Thoracic aorta (tissue), 2 donors: Measurements from ENCODE around the gene KRT78. TPM values are rescaled to one million over a fixed set of nuclear protein-coding genes. Genes with fewer than 3 reads are reported as not detected.

ENCODE experiments used
- ATAC-seq: fragments of 150-250 bp; one replicate; pipeline ENCODE4 v1.8.0; 2017; ENCODE audit warnings: low read depth; ENCODE audit not compliant: insufficient number of reproducible peaks, low FRiP score
- DNase-seq: peaks from one replicate; pipeline ENCODE4 v3.0.0-alpha.2; 2020; ENCODE audit warnings: low spot score
- H3K27ac ChIP-seq, 2 donors: fragments of 200-600 bp; sonication (generic); 1 replicate in 1 of 2; 2 replicates in 1 of 2; pipeline ENCODE4 v1.5.1; 2016; ENCODE audit warnings: mild to moderate bottlenecking in 2 of 2, moderate library complexity in 2 of 2
- H3K27me3 ChIP-seq: fragments of 200-600 bp; sonication (generic); replicated peaks from 2 replicates; pipeline ENCODE4 v1.6.0; 2016; ENCODE audit warnings: mild to moderate bottlenecking; ENCODE audit not compliant: insufficient read depth
- H3K36me3 ChIP-seq: fragments of 200-600 bp; sonication (generic); one replicate; pipeline ENCODE4 v1.5.1; 2016
- H3K4me1 ChIP-seq, 2 donors: fragments of 200-600 bp; sonication (generic); 1 replicate in 1 of 2; 2 replicates in 1 of 2; pipeline versions ENCODE4 v1.5.1 to v1.6.0; 2016; ENCODE audit warnings: low read depth in 2 of 2, mild to moderate bottlenecking in 1 of 2; ENCODE audit not compliant: control insufficient read depth in 1 of 2
- H3K4me3 ChIP-seq: fragments of 200-600 bp; sonication (generic); 2 replicates; pipeline ENCODE4 v1.5.1; 2016; ENCODE audit warnings: mild to moderate bottlenecking
- H3K9me3 ChIP-seq: fragments of 200-600 bp; sonication (generic); 2 replicates; pipeline ENCODE4 v1.5.1; 2016
- total RNA-seq, 2 donors: library from RNA; depleted of rRNA; stranded (reverse); fragments of >200 nt; gene quantifications; one replicate each; pipeline versions ENCODE4 v1.1.0 to v1.2.3, GENCODE V29; 2016
- TF ChIP-seq, protein P1 (sequence below): fragments of 200-600 bp; sonication (generic); IDR thresholded peaks from one replicate; pipeline ENCODE4 v1.5.1; 2019; ENCODE audit warnings: antibody characterized with exemption

KRT78 gene
- total RNA-seq, 2 donors from 2014 or later, result not detected

DNA sequence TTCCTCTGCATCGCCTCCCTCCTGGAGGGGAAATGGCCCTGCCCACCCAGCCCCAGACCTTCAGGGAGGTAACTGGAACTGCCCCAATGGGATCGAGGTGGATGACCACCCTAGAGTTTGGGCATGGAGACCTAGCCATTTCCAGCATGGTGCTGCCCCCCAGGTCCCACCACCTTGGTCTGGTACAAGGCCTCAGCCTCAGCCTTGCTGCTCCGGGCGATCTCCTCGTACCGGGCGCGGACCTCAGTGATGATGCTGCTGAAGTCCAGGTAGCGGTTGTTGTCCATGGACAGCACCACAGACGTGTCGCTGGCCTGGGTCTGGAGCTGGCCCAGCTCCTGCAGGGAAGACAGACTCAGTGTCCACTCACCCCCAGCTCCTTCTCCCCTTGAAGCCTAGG is 4.4 kb downstream of the KRT78 start:
- ATAC-seq (no peak), DNase-seq (no peak)
- H3K36me3 ChIP-seq, result no peaks in the 10 kb centered on the region
- H3K9me3 ChIP-seq, result no peaks in the 10 kb centered on the region
- no peak overlapping the region for H3K27ac ChIP-seq
- no peaks in the 10 kb centered on the region for H3K4me1 ChIP-seq
- TF ChIP-seq, protein P1, sequence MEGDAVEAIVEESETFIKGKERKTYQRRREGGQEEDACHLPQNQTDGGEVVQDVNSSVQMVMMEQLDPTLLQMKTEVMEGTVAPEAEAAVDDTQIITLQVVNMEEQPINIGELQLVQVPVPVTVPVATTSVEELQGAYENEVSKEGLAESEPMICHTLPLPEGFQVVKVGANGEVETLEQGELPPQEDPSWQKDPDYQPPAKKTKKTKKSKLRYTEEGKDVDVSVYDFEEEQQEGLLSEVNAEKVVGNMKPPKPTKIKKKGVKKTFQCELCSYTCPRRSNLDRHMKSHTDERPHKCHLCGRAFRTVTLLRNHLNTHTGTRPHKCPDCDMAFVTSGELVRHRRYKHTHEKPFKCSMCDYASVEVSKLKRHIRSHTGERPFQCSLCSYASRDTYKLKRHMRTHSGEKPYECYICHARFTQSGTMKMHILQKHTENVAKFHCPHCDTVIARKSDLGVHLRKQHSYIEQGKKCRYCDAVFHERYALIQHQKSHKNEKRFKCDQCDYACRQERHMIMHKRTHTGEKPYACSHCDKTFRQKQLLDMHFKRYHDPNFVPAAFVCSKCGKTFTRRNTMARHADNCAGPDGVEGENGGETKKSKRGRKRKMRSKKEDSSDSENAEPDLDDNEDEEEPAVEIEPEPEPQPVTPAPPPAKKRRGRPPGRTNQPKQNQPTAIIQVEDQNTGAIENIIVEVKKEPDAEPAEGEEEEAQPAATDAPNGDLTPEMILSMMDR, result no peak
- H3K4me3 ChIP-seq, result no peak overlapping the region
- H3K27me3 ChIP-seq, result no peaks in the 10 kb centered on the region

DNA sequence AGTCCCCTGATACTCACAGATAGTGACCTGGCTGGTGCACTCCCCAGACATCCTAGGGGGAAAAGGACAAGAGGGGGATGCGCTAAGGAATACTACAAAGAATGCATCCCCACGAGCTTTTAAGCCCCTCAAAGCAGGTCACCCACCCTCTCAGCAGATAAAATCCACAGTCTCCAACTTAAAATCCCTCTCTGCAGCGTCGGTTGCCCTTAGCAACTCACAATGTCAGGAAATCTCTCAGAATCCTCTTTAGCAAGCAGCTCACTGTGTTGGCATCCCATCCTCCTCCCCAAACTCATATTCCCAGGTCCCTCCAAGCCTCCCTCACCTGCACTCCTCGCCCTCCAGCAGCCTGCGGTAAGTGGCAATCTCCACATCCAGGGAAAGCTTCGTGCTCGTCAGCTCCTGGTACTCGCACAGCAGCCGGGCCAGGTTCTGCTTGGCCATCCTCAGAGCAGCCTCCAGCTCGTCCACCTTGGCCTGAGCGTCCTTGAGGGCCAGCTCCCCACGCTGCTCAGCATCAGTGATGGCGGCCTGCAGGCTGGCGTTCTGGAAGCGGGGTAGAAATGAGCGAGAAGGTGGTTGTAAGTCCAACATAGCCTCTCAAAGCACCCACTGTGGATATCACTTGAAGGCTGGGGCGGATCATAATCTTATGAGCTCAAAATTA is 9.2 kb downstream of the KRT78 start:
- DNase-seq (no peak), ATAC-seq (no peak)
- no peak overlapping the region for H3K27ac ChIP-seq
- TF ChIP-seq, protein P1, result no peak
- H3K36me3 ChIP-seq, result no peaks in the 10 kb centered on the region
- H3K4me1 ChIP-seq, result no peaks in the 10 kb centered on the region
- no peaks in the 10 kb centered on the region for H3K9me3 ChIP-seq
- H3K4me3 ChIP-seq, result no peak overlapping the region
- H3K27me3 ChIP-seq, result no peaks in the 10 kb centered on the region

DNA sequence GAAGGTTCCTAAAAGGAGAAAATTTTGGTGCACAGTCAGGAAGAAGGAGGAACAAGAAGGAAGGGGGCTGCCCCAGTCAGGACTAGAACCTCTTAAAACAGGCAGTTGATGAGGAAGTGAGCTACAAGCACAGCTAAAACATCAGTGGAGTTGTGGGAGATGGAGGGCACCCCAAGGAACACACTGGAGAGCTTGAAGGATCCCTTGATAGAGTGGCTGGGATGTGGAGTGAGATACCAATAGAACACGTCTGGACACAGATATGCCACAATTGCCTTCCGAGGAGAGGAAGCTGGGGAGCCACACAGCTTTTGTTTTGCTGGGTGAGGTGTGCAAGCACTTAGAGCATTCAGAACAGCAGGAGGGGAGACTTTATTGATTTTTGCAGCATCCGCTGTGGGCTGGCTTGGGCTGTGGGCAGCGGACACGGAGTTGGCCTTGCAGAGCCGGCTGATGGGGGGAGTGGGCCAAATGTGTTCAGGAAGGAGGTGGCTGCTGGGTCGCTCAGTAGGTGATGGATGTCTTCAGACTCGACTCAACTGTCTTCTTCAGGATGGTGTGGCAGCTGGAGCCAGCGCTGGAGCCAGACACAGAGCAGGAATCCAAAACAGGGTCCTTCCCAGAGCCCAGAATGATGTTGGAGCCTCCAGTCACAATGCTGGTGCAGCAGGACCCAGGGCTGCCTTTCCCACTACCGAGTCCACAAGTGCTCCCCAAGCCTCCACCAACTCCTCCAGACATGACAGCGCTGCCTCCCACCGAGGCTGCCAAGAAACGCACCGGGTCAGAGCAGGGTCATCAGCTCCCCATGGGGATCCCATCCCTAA is 10.0 kb downstream of the KRT78 start:
- Histone ChIP-seq H3K9me3 (no peaks in the 10 kb centered on the region), H3K36me3 (no peaks in the 10 kb centered on the region), H3K27ac (no peak overlapping the region), H3K4me3 (no peak overlapping the region), H3K27me3 (no peaks in the 10 kb centered on the region), H3K4me1 (no peaks in the 10 kb centered on the region)
- TF ChIP-seq, protein P1, result no peak
- ATAC-seq (no peak), DNase-seq (no peak)

DNA sequence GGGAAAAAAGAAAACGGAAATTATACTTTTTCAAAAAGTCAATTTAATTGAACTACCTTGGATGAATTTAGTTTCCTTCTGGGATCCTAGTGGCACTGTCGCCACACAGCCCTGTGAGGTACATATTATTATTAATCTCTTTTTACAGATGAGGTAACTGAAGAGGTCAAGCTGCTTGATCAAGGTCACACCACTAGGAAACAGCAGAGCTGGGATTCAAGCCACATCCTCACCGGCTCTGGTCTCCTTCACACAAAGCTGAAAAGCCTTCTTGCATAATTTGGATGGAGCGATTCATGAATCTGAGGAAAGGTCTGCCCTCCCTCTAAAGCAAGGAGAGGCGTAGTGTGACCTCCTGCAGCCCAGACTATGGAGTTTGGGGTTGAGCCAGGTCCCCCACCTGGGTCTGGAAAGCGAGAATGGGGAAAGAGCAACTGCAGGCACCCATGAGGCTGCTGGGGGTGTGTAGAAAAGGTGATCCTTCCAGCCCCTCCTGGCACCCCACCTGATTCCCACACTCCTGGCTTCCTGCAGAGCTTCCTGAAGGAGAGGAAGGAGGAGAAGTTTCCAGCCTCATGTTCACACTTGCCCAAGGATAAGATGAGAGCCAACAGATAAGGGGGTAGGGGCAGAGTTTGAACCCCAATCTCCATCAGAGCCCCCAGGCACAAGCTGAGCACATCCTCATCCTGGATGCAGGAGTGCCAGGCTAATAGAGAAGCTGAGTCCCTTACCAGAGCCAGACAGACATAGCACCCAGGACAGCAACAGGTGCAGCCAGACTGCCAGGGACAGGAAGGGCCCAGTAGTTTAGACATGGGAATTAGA is 10.8 kb downstream of the KRT78 start:
- ATAC-seq, result no peak
- H3K27me3 ChIP-seq, result no peaks in the 10 kb centered on the region
- H3K4me1 ChIP-seq, result no peaks in the 10 kb centered on the region

More for the DNA sequence above, 10.8 kb downstream of the KRT78 start:
- no peaks in the 10 kb centered on the region for H3K9me3 ChIP-seq
- no peak overlapping the region for H3K27ac ChIP-seq
- H3K36me3 ChIP-seq, result no peaks in the 10 kb centered on the region
- DNase-seq, result no peak
- TF ChIP-seq, protein P1, result no peak
- H3K4me3 ChIP-seq, result no peak overlapping the region
